Fibroblast of lung (primary cell): ENCODE results near the gene LIPE. TPM values are rescaled to one million over a fixed set of nuclear protein-coding genes. Genes with fewer than 3 reads are reported as not detected.

Experiments used
- DNase-seq, 2 donors: peaks; one replicate each; pipeline versions ENCODE4 v3.0.0 to v3.0.0-alpha.2; 2010; ENCODE audit warnings: low read depth in 2 of 2
- H2AFZ ChIP-seq: 2 replicates; pipeline ENCODE4 v1.5.1; 2012; ENCODE audit warnings: low read length, control low read depth, inconsistent platforms
- H3K27ac ChIP-seq: 2 replicates; pipeline ENCODE4 v1.5.1; 2011; ENCODE audit warnings: low read length, control low read depth; ENCODE audit not compliant: insufficient read depth
- H3K27me3 ChIP-seq: 2 replicates; pipeline ENCODE4 v1.5.1; 2011; ENCODE audit warnings: mild to moderate bottlenecking, low read length; ENCODE audit not compliant: control insufficient read depth, insufficient read depth
- H3K36me3 ChIP-seq: 2 replicates; pipeline ENCODE4 v1.5.1; 2011; ENCODE audit warnings: low read length; ENCODE audit not compliant: control insufficient read depth, insufficient read depth
- H3K4me1 ChIP-seq: 2 replicates; pipeline ENCODE4 v1.5.1; 2011; ENCODE audit warnings: low read length; ENCODE audit not compliant: control insufficient read depth, insufficient read depth; ENCODE audit errors: extremely low read depth
- H3K4me2 ChIP-seq: 2 replicates; pipeline ENCODE4 v1.5.1; 2011; ENCODE audit warnings: low read length, control low read depth; ENCODE audit not compliant: insufficient read depth; ENCODE audit errors: extremely low read depth
- H3K4me3 ChIP-seq, 4 experiments: fragments of 200-600 bp in 1 of 4; sonication (generic) in 1 of 4; replicated peaks in 1 of 4; 2 replicates each; pipeline ENCODE4 v1.5.1; 2011 to 2016; ENCODE audit warnings: low read length in 4 of 4, low read depth in 3 of 4, mild to moderate bottlenecking in 3 of 4, control low read depth in 2 of 4, inconsistent platforms in 1 of 4, mixed read lengths in 1 of 4; ENCODE audit not compliant: insufficient read depth in 1 of 4; ENCODE audit errors: control extremely low read depth in 1 of 4
- H3K79me2 ChIP-seq: 2 replicates; pipeline ENCODE4 v1.5.1; 2012; ENCODE audit warnings: mild to moderate bottlenecking, low read length, inconsistent platforms; ENCODE audit not compliant: control insufficient read depth, insufficient read depth
- H3K9ac ChIP-seq: 2 replicates; pipeline ENCODE4 v1.5.1; 2011; ENCODE audit warnings: mild to moderate bottlenecking, low read length, control low read depth; ENCODE audit not compliant: insufficient read depth
- H3K9me3 ChIP-seq: 2 replicates; pipeline ENCODE4 v1.5.1; 2012; ENCODE audit warnings: low read depth, low read length; ENCODE audit not compliant: control insufficient read depth, insufficient read depth
- H4K20me1 ChIP-seq: 2 replicates; pipeline ENCODE4 v1.5.1; 2011; ENCODE audit warnings: low read length; ENCODE audit not compliant: control insufficient read depth, insufficient read depth; ENCODE audit errors: extremely low read depth
- CTCF ChIP-seq, 2 donors: IDR thresholded peaks in 1 of 2; conservative IDR thresholded peaks in 1 of 2; 1 replicate in 1 of 2; 2 replicates in 1 of 2; pipeline ENCODE4 v1.5.1; 2011 to 2012; ENCODE audit warnings: low read length in 2 of 2, control low read depth in 1 of 2, inconsistent platforms in 1 of 2, low read depth in 1 of 2, mild to moderate bottlenecking in 1 of 2
- EZH2 ChIP-seq: IDR thresholded peaks from 2 replicates; pipeline ENCODE4 v1.5.1; 2012; ENCODE audit warnings: low read length, control low read depth, mild to moderate bottlenecking; ENCODE audit errors: missing control alignments
- polyA plus RNA-seq, 2 donors: library from polyadenylated mRNA; depleted of rRNA in 1 of 2; stranded (reverse) in 1 of 2; unstranded in 1 of 2; fragments of >200 nt; gene quantifications; 2 replicates each; pipeline ENCODE4 v1.2.1, GENCODE V29; 2011 to 2012; ENCODE audit warnings: missing spikeins in 1 of 2
- total RNA-seq: library from RNA; depleted of rRNA; stranded (reverse); fragments of >200 nt; gene quantifications from 2 replicates; pipeline ENCODE4 v1.2.1, GENCODE V29; 2014

Gene LIPE
- total and polyA plus RNA-seq, 2 donors (not counting 1 experiment from before 2014, with no cell fraction given) = 1.1 to 1.7 TPM

- Histone ChIP-seq H3K4me3 (no peak overlapping the region), H4K20me1 (no peaks in the 10 kb centered on the region), H2AFZ (no peak overlapping the region), H3K27ac (no peak overlapping the region), H3K4me1 (no peaks in the 10 kb centered on the region), H3K27me3 (no peaks in the 10 kb centered on the region), H3K9me3 (no peaks in the 10 kb centered on the region), H3K9ac (no peak overlapping the region), H3K36me3 (no peaks in the 10 kb centered on the region), H3K79me2 (no peaks in the 10 kb centered on the region), H3K4me2 (no peak overlapping the region)
- no peak for DNase-seq
- TF ChIP-seq CTCF (conservative IDR thresholded peaks at IDR 0.05 in 1 of 2, IDR thresholded peaks at IDR 0.05 in 1 of 2; ENCODE audit: low read depth in 1 of 2, low read length in 2 of 2) = no peak
- no peak for TF ChIP-seq EZH2
Observed at GRCh38 chr19:42369433-42370067, 57.6 kb downstream of the LIPE start.

GRCh38 chr19:42368765-42369164 lies 58.4 kb downstream of the LIPE start:
- H4K20me1 ChIP-seq = no peaks in the 10 kb centered on the region
- no peak for TF ChIP-seq EZH2
- TF ChIP-seq CTCF (conservative IDR thresholded peaks at IDR 0.05 in 1 of 2, IDR thresholded peaks at IDR 0.05 in 1 of 2; ENCODE audit: low read depth in 1 of 2, low read length in 2 of 2) = no peak
- H3K79me2 ChIP-seq = no peaks in the 10 kb centered on the region
- H3K36me3 ChIP-seq = no peaks in the 10 kb centered on the region
- no peaks in the 10 kb centered on the region for H3K9me3 ChIP-seq
- H3K9ac ChIP-seq = no peak overlapping the region
- no peaks in the 10 kb centered on the region for H3K4me1 ChIP-seq
- no peaks in the 10 kb centered on the region for H3K27me3 ChIP-seq
- H3K4me3 ChIP-seq = no peak overlapping the region
- no peak overlapping the region for H3K27ac ChIP-seq
- H3K4me2 ChIP-seq = no peak overlapping the region
- no peak for DNase-seq
- no peak overlapping the region for H2AFZ ChIP-seq

- H3K36me3 ChIP-seq = no peaks in the 10 kb centered on the region
Observed at GRCh38 chr19:42368360-42368759, 58.8 kb downstream of the LIPE start.

More at GRCh38 chr19:42368360-42368759, 58.8 kb downstream of the LIPE start:
- H3K9me3 ChIP-seq = no peaks in the 10 kb centered on the region
- DNase-seq = no peak
- H3K27me3 ChIP-seq = no peaks in the 10 kb centered on the region
- no peak for TF ChIP-seq CTCF (conservative IDR thresholded peaks at IDR 0.05 in 1 of 2, IDR thresholded peaks at IDR 0.05 in 1 of 2; ENCODE audit: low read depth in 1 of 2, low read length in 2 of 2)
- no peak overlapping the region for H2AFZ ChIP-seq
- no peaks in the 10 kb centered on the region for H4K20me1 ChIP-seq
- H3K4me3 ChIP-seq = no peak overlapping the region
- no peak overlapping the region for H3K9ac ChIP-seq
- H3K4me1 ChIP-seq = no peaks in the 10 kb centered on the region
- no peak overlapping the region for H3K27ac ChIP-seq
- H3K4me2 ChIP-seq = no peak overlapping the region
- H3K79me2 ChIP-seq = no peaks in the 10 kb centered on the region
